ENCODE data around the gene NDE1.
"Not testable (repeated sequence)": the region's sequence is repeated elsewhere in the genome, so short reads cannot be mapped to it uniquely, and the experiment has no call there.

Gene NDE1

DNA sequence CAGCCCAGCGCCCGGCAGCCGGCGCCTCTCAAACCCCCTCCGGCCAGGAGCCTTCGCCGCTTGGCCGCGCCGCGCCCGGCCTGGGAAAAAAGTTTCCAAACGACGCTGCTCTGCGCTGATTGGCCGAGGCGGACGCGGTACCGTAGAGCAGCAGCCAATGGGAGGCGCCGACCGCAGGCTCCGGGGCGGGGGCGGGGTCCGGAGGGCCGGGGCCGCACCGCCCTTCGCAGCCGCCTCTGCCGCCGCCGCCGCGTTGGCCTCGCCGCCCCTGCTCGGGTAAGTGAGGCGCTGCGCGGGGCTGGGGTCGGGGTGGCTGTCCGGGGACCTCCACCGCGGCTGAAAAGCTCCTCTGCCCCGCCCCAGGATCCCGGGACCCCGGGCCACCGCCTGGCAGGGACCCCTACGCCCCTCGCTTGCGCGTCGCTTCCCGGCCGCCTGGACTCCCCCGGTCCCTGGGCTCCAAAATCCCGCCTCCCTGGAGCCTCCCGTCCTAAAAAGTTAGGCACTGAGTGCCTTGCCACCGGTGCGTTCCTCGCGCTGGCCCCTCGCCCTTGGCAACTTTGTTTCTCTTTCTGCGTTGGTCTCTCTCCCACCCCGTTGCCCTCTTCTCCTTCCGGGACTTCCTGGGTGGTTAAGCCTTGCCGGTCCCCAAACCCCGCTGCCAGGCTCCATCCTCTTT is at the start of gene NDE1:
NDE1 (plus strand) TSS at position 227 of the 679 bp plus-strand sequence. CDS start 14,534 bp downstream, outside the sequence.
- DNase-seq = peak; percentile 86

DNA sequence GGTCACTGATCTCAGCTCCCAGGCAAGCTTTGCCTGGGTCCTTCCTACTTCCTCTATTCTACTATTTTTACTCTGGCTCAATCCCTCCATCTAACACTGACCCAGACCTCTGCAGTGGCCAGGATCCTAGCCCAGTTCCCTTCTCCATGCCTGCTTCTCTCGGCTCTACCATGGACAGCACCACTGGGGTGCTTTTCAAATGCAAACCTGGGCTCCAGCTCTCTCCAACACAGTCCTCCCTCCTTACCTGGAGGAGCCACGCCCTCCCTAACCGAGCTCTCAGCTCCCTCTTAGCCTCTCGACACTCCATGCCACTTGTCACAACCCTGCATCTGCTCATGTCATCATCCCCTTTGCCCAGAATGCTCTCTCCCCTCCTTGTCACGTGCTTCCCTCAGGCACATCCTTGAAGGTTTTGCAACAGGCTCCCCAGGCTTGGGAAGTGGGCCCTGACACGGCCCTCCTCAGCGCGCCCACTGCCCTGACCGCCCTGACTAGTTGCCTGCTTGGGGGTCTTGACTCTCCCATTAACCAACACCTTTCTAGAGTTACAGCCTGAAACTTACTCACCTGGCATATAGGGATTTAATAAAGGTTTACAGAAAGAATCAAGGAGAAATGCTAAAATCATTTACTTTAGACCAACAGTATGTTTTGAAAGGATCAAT is 48.7 kb upstream of the NDE1 start:
- no peak for DNase-seq

- DNase-seq = no peak
These were observed 47.6 kb upstream of the NDE1 start for GRCh38 chr16:15602285-15603044.

- DNase-seq = no peak
These were observed 45.3 kb upstream of the NDE1 start for GRCh38 chr16:15604460-15605440.

DNA sequence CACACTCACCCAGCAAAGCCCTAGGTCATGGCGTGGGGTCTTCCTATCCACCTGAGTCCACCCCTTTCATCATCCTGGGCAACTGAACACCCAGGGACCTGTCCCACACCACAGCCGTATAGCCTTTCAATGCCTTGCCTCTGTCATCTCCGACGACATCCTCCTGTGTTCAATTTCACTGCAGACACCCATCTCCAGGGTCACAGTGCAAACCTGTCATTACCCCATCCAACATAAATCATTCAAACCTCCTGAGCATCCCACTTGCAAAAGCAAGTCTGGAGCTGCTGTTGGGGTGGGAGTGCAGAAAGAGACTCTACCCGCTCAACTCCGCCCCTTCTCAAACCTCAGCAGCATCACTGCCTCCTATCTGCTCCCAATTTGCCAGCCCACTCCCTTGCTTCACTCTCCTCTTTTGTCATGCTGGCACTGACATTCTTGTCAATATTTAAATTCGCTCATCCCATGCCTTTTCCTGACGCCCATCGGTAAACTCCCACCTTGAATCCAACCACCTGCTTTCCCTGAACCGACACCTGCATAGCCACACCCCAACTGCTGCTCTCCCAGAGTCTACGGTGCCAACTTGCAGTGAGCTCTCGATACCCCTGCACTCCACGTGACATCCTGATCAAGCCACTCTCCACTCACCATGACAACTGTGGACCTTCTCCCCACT is 44.1 kb upstream of the NDE1 start:
- no peak for DNase-seq

DNA sequence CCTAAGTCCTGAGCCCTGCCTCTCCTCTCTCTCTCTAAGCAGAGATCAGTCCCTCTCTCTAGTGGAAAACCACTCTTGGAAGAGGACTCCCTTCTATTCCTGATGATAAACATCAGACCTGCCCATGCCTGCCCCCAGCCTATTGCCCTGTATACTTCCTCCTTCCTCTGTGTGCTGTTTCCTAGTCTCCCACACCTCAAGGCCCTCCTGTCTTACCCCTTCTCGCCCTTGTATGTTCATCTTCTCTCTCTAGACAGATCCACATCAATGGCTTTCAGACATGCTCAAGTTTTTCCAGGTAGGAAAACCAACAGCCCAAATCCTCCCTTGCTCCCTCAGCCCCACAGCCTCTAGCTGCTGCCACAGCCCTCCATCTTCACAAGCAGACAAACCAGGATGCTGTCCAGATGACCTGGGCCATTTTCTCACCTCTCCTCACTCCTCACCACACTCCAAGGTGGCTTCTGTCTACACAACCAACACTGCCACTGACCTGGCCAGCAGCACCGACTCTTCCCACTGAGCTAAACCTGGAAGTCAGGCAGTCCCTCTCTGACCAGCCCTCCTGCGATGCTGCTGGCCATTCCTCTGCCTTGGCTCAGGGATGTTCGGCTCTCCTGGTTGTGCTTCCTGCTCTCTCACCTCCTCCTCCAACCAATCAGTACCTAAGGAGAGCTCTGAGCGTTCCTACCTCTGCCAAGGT is 43.4 kb upstream of the NDE1 start:
- no peak for DNase-seq

GRCh38 chr16:15607221-15607699 is 42.8 kb upstream of the NDE1 start:
- not testable (repeated sequence) for DNase-seq

DNA sequence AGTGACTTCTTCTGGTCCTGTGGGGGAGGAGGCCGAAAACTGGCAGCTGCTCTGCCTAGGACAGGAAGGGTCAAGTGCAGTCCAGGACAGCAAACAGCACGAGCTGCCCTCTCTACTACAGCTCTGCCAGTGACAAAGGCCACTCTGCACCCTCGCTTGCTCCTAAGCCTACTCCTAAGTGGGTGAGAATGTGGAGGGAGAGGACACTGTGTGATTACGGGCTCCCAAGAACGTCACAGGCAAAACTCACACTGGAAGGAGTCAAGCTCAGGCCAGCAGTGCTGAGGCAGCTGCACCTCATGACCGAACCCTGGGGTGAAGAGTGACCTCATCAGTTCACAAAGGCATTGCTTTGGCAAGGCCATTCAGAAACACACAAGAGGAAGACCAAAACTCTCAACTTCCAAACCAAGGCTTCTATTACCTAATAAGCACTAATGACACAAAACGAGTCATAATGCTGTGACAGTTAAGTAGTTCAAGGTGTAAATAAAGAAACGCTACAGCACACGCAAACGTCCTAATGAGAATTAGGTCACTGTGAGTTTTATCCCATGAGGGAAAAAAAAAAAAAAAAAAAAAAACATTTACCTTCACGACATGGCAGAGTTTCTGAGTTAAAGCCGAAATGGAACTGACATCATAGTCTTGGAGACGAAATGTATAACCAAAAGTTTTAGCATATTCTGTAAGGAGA is 42.2 kb upstream of the NDE1 start:
- DNase-seq = peak; percentile 41

GRCh38 chr16:15608398-15609285 is 41.4 kb upstream of the NDE1 start:
- no peak for DNase-seq

- DNase-seq = no peak
These were observed 40.8 kb upstream of the NDE1 start for GRCh38 chr16:15609286-15609649.

DNA sequence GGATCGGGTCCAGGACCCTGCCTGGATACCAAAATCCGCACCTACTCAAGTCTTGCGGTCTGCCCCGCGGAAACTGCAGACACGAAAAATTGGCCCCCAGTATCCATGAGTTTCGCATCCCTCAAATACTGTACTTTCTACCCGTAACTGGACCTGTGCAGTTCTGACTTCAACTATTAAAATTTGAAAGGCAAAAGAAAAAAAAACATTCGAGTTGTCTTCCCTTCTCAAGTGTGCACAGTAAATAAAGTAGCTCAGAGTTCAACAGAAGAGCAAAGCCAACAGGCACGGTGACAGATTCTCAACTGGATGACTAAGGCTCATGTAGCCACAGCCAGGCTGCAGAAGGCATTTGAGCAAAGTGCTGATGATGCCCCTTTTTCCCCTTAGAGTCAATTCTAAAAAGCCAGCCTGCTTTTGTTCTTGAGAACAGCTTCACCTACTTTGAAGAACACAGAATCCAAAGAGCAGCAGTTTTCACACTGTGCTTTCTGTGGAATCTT is 39.6 kb upstream of the NDE1 start:
- DNase-seq = no peak

DNA sequence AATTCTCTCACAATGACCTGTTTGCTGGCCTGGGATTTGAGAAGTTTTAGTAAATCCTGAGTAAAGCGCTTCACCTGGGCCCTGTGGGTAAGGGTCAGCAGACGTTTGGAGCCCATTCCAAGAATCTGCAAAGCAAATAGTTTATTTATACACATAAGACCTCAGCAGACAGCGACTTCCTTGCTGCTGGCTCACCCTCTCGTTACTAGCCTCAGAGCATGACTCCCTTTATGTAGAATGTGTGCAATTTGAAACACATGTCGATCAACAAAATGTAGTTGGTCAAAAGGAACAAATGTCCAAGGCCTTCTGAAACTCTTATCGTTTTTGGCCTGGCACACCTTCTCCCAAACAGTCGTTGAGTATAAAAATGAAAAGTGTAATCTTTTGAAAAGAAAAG is 38.4 kb upstream of the NDE1 start:
- DNase-seq = no peak

GRCh38 chr16:15613676-15614075 is 36.4 kb upstream of the NDE1 start:
- DNase-seq = no peak

DNA sequence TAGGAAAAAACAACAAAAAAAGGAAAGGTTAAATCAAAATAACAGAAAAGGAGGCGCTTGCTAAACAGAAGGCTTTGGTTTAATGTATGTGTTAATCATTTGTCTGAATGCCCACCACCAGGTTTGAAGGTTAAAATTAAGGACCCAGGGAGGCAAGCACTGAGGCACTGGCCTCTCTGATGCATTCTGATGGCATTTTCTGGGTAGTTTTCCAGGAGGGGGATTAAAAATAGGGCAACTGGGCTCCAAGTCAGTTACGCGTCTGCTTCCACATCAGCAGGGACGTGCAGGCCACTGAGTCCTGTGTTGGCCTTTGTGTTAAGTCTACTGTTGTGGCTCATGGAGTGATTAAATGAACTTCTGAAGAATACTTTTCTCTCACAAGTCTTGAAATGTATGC is 34.0 kb upstream of the NDE1 start:
- no peak for DNase-seq

DNA sequence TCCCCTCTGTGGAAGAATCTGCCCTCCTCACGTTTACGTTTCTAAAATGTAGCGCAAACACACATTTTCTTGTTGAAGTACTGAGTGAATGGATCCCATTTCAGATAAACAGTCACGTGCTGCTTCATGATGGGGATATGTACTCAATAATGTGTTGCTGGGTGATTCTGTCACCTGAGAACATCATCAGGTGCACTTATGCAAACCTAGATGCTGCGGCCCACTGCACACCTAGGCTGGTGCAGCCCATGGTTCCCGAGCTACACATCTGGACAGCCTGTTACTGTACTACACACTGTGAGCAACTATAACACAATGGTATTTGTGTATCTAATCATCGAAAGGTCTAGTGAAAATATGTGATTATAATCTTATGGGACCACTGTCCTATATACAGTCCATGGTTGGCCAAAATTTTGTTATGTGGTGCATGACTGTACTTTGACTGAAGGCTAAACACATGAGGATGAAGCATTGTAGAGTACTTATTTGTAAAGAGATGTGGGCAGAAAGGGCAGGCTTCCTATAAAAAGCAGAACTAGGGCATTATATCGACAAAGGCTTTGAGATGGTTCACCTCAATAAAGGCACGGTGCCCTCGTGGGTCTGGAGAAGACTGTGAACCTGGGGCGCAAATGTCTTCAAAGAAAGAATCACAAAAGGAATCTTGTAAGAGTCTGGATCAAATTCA is 33.4 kb upstream of the NDE1 start:
- DNase-seq = no peak

- no peak for DNase-seq
These were observed 32.1 kb upstream of the NDE1 start for GRCh38 chr16:15617901-15618300.

DNA sequence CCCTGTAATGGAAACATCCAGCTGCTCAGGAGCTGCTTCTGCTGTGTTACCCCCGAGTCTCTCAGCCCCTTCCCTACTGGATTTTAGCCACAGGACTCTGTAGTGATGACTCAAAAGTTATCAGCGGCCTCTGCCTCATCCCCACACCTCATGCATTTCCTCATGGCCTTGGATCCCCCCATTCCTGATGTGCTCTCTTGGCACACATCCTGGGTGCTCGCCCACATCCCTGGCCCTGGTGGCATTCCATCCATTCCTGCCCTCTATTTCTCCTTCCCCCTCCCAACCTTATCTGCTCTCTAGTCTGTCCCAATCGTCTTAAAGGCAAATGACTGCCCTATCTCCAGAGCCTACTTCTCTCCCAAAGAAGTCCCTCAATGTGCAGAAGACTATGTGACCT is 31.7 kb upstream of the NDE1 start:
- no peak for DNase-seq

DNA sequence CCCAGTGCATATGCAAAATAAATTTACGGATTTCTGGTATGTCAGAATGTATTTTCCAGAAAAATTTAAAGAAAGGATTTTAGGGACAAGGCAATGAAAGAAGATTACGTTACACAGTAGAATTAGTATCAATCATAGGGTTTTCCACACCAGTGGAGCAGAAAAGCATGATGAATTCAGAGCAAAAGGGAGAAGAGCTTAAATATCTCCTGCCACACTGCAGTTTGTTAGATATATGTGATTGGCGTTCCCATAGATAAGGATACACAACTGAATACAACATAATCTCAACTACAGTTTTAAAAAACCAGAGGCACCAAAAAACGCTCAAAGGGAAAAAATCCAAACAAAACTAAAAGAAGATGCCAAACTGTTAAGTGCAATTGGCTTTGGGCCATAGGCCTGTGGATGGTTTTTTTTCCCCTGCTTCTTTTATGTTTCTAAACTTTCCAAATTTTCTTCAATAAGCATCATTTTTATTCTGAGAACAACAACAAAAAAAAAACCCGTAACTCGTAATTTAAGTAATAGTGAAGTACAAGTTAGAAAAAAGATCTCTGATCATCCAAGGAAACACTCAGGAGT is 29.3 kb upstream of the NDE1 start:
- DNase-seq = no peak

All from CD4-positive, alpha-beta T cell treated with Interleukin-15 for 1 hour (primary cell).